ENCODE measurements around the gene MUC5AC.

DNA sequence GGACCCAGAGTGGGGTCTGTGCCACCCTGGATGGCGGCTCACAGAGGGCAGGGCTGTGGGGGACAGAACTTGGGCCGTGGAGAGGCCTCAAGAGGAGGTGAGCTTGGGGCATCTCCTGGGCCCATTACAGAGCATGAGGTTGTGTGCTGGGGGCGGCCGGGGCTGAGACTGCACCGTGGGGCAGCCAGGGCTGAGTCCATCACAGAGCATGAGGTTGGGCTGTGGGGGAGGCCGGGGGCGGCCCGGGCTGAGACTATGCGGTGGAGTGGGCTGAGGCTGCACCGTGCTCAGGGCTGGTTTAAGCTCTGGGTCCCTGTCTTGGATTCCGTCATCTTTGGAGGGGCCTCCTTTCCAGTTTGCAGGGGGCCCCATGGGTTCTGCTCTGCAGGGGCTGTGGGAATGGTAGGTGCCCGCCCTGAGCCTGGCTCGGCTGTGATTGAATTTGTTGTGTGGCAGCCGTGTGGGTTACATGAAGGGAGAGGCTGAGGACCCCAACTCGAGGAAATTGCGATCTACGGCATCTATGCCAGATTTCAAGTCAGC, 38.1 kb upstream of the MUC5AC start:
- TF ChIP-seq FOXK2 (IDR thresholded peaks at IDR 0.05) (no peak), BHLHE40 (IDR thresholded peaks at IDR 0.05; ENCODE audit: borderline replicate concordance) (no peak), SUZ12 (IDR thresholded peaks at IDR 0.05) (no peak), FOXM1 (IDR thresholded peaks at IDR 0.05; ENCODE audit: borderline replicate concordance) (no peak), TARDBP (IDR thresholded peaks at IDR 0.05) (no peak), L3MBTL2 (conservative IDR thresholded peaks at IDR 0.05) (no peak), SP1 (IDR thresholded peaks at IDR 0.05) (no peak), LEF1 (IDR thresholded peaks at IDR 0.05; ENCODE audit: borderline replicate concordance) (no peak), FOXA1 (IDR thresholded peaks at IDR 0.05) (no peak), NFRKB (IDR thresholded peaks at IDR 0.05) (no peak), ZNF384 (IDR thresholded peaks at IDR 0.05) (no peak), HDGF (IDR thresholded peaks at IDR 0.05; ENCODE audit: borderline replicate concordance) (no peak), CTBP1 (IDR thresholded peaks at IDR 0.05; ENCODE audit: borderline replicate concordance) (no peak)

All from HEK293T (cell line).